ENCODE measurements around the gene TBX4.
A peak's percentile ranks its signal among the peaks of the same experiment; 100 is the strongest.

Gene TBX4

GRCh38 chr17:61412860-61413660 lies 39.2 kb upstream of the TBX4 start:
- DNase-seq (ENCODE audit: low spot score) = no peak

- DNase-seq (ENCODE audit: low spot score) = no peak
Observed at GRCh38 chr17:61413661-61414126, 38.5 kb upstream of the TBX4 start.

- DNase-seq (ENCODE audit: low spot score) = no peak
Observed at GRCh38 chr17:61414141-61414935, 37.9 kb upstream of the TBX4 start.

GRCh38 chr17:61414936-61415251 lies 37.3 kb upstream of the TBX4 start:
- no peak for DNase-seq (ENCODE audit: low spot score)

DNA sequence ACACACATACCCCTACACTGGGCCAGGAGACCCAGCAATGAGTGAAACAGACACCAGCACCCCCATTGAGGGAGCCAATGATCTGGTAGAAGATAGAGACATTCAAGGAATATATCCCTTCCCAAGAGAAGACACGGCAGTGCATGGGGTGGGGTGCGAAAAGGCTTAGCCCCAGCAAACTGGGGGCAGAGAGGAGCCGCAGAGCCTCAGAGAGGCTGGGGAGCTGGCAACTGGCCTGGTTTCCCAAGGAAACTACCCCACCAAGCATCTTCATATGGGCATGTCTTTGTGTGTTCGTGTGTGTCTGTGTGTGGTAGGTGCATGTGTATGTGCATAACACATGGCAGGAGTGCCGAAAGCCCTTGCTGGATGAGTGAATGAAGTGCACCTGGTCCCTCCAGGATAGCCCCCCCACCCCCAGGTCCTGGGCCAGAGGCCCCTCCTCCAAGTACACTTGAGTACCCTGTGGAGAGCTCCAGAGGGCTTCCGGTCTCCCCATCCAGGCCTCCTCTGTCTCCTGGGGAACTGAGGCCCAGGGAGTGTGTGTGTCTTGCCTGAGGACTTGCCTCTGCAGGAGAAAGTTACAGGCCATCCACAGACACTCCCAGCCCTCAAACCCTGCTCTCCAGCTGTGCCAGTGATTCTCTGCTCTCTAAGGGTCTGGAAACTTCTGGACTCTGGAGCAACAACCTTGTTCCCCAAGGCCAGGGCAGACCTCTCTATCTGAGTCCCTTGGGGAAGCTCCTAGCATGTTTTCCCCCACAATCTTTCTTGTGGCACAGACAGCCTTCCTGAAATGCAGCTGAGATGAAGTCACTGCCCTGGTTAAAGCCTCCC lies 36.6 kb upstream of the TBX4 start:
- DNase-seq (ENCODE audit: low spot score) = no peak

DNA sequence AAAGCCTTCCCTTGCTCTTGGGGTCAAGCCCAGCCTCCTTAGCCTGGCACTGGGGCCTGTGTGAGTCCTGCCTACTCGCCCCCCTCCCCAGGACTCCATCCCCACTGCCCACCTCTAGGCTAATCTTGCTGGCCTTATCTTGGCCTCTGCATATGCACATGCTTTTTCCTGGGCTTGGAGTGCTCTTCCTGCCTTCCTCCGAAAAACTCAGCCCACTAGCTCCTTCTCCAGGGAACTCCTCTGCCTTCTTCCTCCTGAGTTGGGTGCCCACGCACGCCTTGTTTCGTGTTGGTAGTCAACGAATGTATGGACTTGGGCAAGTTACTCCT lies 36.0 kb upstream of the TBX4 start:
- no peak for DNase-seq (ENCODE audit: low spot score)

DNA sequence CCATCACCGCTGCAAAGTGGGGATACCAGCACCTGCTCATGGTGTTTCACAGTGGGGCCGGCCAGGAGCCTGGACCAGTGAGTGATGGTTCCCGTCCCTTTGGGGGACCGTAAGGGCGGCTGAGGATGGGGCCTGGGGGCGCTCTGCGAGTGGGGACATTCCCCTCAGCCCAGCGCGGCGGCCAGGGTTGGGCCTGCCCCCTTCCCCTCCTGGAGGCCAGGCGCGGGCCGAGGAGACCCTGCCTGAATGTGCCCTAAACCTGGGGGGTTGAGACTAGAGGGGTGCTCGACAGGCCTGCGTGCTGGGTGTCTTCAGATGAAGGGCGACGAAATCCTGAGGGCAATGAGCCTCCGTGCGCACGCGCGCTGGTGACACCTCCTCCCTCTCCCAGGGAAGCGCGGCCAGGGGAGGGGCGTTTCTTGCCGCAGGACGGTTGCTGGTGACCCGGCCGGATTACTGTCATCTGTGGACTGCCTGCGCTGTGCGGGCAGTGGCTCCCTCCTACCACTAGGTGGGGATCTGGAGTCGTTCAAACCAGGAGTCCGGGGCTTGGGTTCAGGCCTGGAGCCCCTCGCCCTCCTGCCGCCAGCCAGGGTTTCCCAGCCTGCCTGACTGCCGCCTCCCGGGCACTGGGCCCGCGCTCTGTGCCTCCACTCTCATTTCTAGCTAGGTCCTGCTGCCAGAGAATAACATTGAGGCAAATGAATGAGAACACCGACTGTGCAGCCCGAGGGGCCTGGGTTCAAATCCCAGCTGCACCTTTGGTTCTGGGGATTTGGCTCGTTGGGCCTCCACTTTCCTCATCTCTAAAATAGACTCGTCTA lies 35.5 kb upstream of the TBX4 start:
- peak; percentile 39 for DNase-seq (ENCODE audit: low spot score)

DNA sequence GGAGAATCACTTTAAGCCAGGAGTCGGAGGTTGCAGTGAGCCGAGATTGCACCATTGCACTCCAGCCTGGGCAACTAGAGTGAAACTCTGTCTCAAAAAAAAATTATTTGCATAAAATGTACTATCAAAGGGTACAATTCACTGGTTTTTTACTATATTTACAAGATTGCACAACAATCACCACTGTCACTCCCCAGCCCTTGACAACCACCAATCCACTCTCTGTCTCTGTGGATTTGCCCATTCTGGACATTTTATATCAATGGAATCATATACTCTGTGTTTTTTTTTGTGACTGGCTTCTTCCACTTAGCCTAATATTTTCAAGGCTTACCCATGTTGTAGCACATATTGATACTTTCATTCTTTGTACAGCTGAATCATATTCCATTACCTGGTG lies 33.8 kb upstream of the TBX4 start:
- no peak for DNase-seq (ENCODE audit: low spot score)

DNA sequence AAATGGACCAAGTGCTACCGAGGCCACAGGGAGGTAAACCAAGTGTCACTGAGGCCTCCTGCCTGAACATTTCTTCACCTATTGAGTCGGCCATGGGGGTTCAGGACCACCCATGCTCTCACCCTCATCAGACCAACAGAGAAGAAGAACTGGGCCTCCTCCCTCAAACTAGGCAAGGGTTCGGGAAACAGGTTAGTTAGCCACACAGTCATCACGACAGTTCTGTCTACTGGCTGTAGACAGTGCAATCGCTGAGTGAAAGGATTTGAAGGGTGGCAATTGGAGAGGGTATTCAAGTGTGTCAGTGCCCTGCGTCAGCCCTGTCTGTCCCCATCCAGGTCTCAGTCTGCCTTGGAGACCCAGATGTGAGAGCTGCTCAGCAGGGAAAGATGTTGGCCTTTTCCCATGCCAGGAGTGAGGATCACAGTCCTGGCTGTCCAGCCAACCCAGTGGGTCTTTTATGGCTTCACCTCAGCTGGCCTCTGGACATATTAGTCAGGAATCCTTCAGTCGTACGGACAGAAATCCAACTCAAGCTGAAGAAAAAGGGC lies 32.7 kb upstream of the TBX4 start:
- DNase-seq (ENCODE audit: low spot score) = no peak

GRCh38 chr17:61420052-61420451 lies 32.2 kb upstream of the TBX4 start:
- no peak for DNase-seq (ENCODE audit: low spot score)

GRCh38 chr17:61420745-61421398 lies 31.4 kb upstream of the TBX4 start:
- no peak for DNase-seq (ENCODE audit: low spot score)

DNA sequence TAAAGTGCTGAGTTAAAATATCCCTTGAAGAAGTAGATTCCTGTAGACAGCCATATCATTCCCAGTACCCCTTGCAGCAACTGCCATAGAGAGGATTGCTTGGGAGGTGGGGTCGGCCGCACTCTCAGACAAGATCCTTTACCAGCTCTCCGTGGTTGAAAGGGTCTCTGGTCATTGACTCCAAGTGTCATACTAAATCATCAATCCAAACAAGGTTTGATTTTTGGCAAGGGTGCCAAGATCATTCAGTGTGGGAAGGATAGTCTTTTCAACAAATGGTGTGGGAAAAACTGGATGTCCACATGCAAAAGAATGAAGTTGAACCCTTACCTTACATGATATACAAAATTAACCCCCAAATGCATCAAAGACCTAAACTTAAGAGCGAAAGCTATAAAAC lies 30.8 kb upstream of the TBX4 start:
- DNase-seq (ENCODE audit: low spot score) = no peak

GRCh38 chr17:61422116-61422799 lies 30.0 kb upstream of the TBX4 start:
- DNase-seq (ENCODE audit: low spot score) = no peak

DNA sequence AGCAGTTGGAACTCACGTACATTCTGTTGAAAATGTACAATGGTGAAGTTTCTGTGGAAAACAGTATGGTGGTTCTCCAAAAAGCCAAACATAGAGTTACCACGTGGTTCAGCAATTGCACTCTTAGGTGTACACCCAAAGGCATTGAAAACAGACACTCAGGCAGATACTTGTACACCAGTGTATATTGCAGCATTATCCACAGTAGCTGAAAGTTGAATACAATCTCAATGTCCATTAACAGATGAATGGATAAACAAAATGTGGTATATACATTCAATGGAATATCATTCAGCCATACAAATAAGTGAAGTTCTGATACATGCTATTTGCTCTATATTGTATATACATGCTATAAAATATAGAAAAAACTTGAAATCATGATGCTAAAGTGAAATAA lies 29.4 kb upstream of the TBX4 start:
- no peak for DNase-seq (ENCODE audit: low spot score)

GRCh38 chr17:61423967-61424649 lies 28.1 kb upstream of the TBX4 start:
- no peak for DNase-seq (ENCODE audit: low spot score)

- no peak for DNase-seq (ENCODE audit: low spot score)
Observed at GRCh38 chr17:61425682-61426481, 26.3 kb upstream of the TBX4 start.

GRCh38 chr17:61426482-61427304 lies 25.5 kb upstream of the TBX4 start:
- DNase-seq (ENCODE audit: low spot score) = no peak

GRCh38 chr17:61427567-61427966 lies 24.7 kb upstream of the TBX4 start:
- DNase-seq (ENCODE audit: low spot score) = no peak

Data from hematopoietic multipotent progenitor cell treated with erythropoietin and hydrocortisone succinate and interleukin-3 and kit ligand, for 15 days (in vitro differentiated cells).